Measurements from ENCODE around the gene MAP2K5.

DNA sequence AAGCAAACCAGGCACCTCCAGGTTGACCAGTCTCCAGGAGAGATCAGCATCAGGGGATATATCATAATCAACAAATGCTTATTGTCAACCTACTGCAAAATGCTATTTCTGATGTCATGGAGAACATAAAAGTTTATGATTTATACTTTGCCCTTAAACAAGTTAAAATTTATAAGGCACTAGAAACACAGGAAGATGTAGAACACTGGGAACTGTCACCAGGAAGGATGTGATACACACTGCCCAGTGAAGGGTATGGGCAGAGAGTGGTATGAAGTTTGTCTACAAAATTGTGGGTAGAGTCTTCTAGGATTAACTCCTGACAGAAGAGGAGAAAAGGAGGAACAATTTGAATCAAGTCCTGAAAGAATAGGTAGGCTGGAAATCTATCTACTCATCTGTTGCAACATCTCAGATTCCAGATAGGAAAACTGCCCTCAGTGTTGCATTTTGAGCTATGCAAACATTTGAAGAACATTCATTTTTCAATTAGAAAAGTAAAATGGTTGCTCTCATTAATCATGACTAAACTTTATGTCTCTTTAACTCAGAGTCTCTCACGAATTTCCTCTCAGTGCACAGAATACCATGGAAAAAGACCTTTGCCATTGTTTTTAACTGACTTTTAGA lies 176.9 kb downstream of the MAP2K5 start:
- TF ChIP-seq, protein P1, sequence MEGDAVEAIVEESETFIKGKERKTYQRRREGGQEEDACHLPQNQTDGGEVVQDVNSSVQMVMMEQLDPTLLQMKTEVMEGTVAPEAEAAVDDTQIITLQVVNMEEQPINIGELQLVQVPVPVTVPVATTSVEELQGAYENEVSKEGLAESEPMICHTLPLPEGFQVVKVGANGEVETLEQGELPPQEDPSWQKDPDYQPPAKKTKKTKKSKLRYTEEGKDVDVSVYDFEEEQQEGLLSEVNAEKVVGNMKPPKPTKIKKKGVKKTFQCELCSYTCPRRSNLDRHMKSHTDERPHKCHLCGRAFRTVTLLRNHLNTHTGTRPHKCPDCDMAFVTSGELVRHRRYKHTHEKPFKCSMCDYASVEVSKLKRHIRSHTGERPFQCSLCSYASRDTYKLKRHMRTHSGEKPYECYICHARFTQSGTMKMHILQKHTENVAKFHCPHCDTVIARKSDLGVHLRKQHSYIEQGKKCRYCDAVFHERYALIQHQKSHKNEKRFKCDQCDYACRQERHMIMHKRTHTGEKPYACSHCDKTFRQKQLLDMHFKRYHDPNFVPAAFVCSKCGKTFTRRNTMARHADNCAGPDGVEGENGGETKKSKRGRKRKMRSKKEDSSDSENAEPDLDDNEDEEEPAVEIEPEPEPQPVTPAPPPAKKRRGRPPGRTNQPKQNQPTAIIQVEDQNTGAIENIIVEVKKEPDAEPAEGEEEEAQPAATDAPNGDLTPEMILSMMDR (IDR thresholded peaks at IDR 0.05; ENCODE audit: poor library complexity) = no peak
- no peak for TF ChIP-seq EZH2 (IDR thresholded peaks at IDR 0.05; ENCODE audit: borderline replicate concordance)
